Gastrocnemius medialis (tissue), 4 donors: ENCODE results near the gene MED13L.

ENCODE experiments used
- POLR2A ChIP-seq, 2 donors: fragments of 450-650 bp; IDR thresholded peaks; one replicate each; pipeline ENCODE4 v1.6.1; 2017; ENCODE audit warnings: antibody characterized with exemption in 2 of 2, mild to moderate bottlenecking in 2 of 2, moderate library complexity in 2 of 2
- TF ChIP-seq, protein P1 (sequence below), 5 experiments: fragments of 450-650 bp in 3 of 5; fragments of 200-600 bp in 2 of 5; sonication (generic) in 2 of 5; IDR thresholded peaks in 4 of 5; conservative IDR thresholded peaks in 1 of 5; 1 replicate in 4 of 5; 2 replicates in 1 of 5; pipeline ENCODE4 v1.5.1; 2016 to 2019; ENCODE audit warnings: antibody characterized with exemption in 5 of 5, mild to moderate bottlenecking in 3 of 5, moderate library complexity in 3 of 5

DNA sequence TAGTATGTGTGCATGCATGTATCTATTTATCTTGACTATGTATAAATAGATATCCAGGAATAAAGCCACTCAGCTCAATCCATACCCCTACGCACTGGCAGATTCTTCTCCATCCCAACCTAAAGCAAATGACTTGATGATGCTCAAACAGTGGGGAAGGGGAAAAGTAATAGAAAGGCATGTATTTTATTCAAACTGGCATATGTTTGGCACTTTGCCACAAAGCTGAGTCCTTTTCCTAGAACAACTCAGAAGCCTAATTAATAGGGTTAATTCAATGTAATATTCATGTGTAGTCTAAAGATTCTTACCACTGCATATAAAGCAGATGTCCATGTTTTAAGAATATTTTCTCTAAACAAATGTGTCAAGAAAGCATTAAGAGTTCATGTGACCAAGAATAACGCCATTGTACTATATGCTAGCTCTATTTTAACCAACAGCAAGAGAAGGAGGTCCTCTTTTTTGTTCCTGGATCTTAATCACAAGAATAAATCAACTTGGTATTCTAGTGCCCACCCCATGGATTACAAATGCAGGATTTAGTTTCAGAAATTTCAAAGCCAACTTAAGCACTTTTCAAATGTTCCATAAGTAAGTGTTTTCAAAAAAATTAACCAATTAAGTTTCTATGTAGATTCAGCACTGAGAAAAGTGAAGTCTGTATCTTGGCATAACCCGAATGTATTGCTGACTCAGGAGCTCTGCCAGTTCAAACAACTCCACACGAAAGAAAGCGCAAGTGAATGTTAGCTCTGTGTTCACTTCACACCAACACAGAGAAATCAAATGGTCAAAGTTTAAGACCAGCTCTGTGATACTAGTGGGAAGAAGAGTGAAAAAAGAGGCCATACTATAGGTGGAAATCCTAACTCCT is 233.6 kb downstream of the MED13L start:
- TF ChIP-seq, protein P1, sequence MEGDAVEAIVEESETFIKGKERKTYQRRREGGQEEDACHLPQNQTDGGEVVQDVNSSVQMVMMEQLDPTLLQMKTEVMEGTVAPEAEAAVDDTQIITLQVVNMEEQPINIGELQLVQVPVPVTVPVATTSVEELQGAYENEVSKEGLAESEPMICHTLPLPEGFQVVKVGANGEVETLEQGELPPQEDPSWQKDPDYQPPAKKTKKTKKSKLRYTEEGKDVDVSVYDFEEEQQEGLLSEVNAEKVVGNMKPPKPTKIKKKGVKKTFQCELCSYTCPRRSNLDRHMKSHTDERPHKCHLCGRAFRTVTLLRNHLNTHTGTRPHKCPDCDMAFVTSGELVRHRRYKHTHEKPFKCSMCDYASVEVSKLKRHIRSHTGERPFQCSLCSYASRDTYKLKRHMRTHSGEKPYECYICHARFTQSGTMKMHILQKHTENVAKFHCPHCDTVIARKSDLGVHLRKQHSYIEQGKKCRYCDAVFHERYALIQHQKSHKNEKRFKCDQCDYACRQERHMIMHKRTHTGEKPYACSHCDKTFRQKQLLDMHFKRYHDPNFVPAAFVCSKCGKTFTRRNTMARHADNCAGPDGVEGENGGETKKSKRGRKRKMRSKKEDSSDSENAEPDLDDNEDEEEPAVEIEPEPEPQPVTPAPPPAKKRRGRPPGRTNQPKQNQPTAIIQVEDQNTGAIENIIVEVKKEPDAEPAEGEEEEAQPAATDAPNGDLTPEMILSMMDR (IDR thresholded peaks at IDR 0.05 in 4 of 5, conservative IDR thresholded peaks at IDR 0.05 in 1 of 5), result no peak
- no peak for TF ChIP-seq POLR2A (IDR thresholded peaks at IDR 0.05)
